Hepatocyte (in vitro differentiated cells): ENCODE results near the gene PDZD8. TPM values are rescaled to one million over a fixed set of nuclear protein-coding genes. Genes with fewer than 3 reads are reported as not detected.

Experiments used
- DNase-seq: peaks from one replicate; pipeline ENCODE4 v3.0.0-alpha.2; 2016; ENCODE audit warnings: low spot score
- H2AFZ ChIP-seq: fragments of 200-600 bp; sonication (generic); 2 replicates; pipeline ENCODE4 v1.6.0; 2016; ENCODE audit warnings: antibody characterized with exemption, mild to moderate bottlenecking
- H3K27ac ChIP-seq: fragments of 200-600 bp; sonication (generic); 2 replicates; pipeline ENCODE4 v1.5.1; 2016; ENCODE audit warnings: mild to moderate bottlenecking
- H3K27me3 ChIP-seq: fragments of 200-600 bp; sonication (generic); 2 replicates; pipeline ENCODE4 v1.6.1; 2016
- H3K36me3 ChIP-seq: fragments of 200-600 bp; sonication (generic); replicated peaks from 2 replicates; pipeline ENCODE4 v1.5.1; 2016; ENCODE audit warnings: low read depth; ENCODE audit not compliant: insufficient read depth
- H3K4me1 ChIP-seq: fragments of 200-600 bp; sonication (generic); 2 replicates; pipeline ENCODE4 v1.5.1; 2016; ENCODE audit warnings: mild to moderate bottlenecking, moderate library complexity; ENCODE audit not compliant: insufficient read depth
- H3K4me2 ChIP-seq: fragments of 200-600 bp; sonication (generic); 2 replicates; pipeline ENCODE4 v1.6.0; 2016
- H3K4me3 ChIP-seq: fragments of 200-600 bp; sonication (generic); 2 replicates; pipeline ENCODE4 v1.5.1; 2016; ENCODE audit warnings: mild to moderate bottlenecking
- H3K79me2 ChIP-seq: fragments of 200-600 bp; sonication (generic); 2 replicates; pipeline ENCODE4 v1.6.0; 2017; ENCODE audit warnings: mild to moderate bottlenecking
- H3K9me2 ChIP-seq: fragments of 200-600 bp; sonication (generic); replicated peaks from 2 replicates; pipeline ENCODE4 v1.6.0; 2017; ENCODE audit warnings: mild to moderate bottlenecking; ENCODE audit not compliant: insufficient read depth
- H3K9me3 ChIP-seq: fragments of 200-600 bp; sonication (generic); 2 replicates; pipeline ENCODE4 v1.5.1; 2016; ENCODE audit warnings: low read depth, mild to moderate bottlenecking
- H4K20me1 ChIP-seq: fragments of 200-600 bp; sonication (generic); 2 replicates; pipeline ENCODE4 v1.6.0; 2016; ENCODE audit warnings: mild to moderate bottlenecking; ENCODE audit not compliant: insufficient read depth, poor library complexity, severe bottlenecking
- EZH2 ChIP-seq: fragments of 200-600 bp; sonication (generic); IDR thresholded peaks from 2 replicates; pipeline ENCODE4 v1.6.1; 2016; ENCODE audit warnings: antibody characterized with exemption, mild to moderate bottlenecking, borderline replicate concordance
- EZH2phosphoT487 ChIP-seq: fragments of 200-600 bp; sonication (generic); IDR thresholded peaks from one replicate; pipeline ENCODE4 v1.6.1; 2018; ENCODE audit warnings: antibody characterized with exemption, mild to moderate bottlenecking, low read depth, moderate library complexity; ENCODE audit not compliant: unreplicated experiment, severe bottlenecking
- polyA plus RNA-seq: library from polyadenylated mRNA; unstranded; fragments of >200 nt; fragmentation: Nextera tagmentation; extraction: Ambion mirVana; gene quantifications from 2 replicates; pipeline ENCODE4 v1.2.1, GENCODE V29; 2016
- total RNA-seq: library from RNA; depleted of rRNA; stranded (reverse); fragments of >200 nt; gene quantifications from 2 replicates; pipeline ENCODE4 v1.2.3, GENCODE V29; 2014
- TF ChIP-seq, protein P1 (sequence below): fragments of 200-600 bp; sonication (generic); IDR thresholded peaks from 2 replicates; pipeline ENCODE4 v1.5.1; 2016; ENCODE audit warnings: antibody characterized with exemption, mild to moderate bottlenecking; ENCODE audit not compliant: poor library complexity

The PDZD8 gene
- total and polyA plus RNA-seq, 2 experiments from 2014 or later = 12.9 to 77.2 TPM

- Histone ChIP-seq H4K20me1 (no peaks in the 10 kb centered on the region), H3K27me3 (peaks cover 17% of the 10 kb centered on the region), H3K4me2 (no peak overlapping the region), H2AFZ (no peak overlapping the region), H3K27ac (no peak overlapping the region), H3K9me3 (no peaks in the 10 kb centered on the region), H3K4me3 (no peak overlapping the region), H3K79me2 (no peaks in the 10 kb centered on the region), H3K9me2 (no peaks in the 10 kb centered on the region), H3K4me1 (no peaks in the 10 kb centered on the region), H3K36me3 (no peaks in the 10 kb centered on the region)
- no peak for TF ChIP-seq EZH2
- TF ChIP-seq, protein P1, sequence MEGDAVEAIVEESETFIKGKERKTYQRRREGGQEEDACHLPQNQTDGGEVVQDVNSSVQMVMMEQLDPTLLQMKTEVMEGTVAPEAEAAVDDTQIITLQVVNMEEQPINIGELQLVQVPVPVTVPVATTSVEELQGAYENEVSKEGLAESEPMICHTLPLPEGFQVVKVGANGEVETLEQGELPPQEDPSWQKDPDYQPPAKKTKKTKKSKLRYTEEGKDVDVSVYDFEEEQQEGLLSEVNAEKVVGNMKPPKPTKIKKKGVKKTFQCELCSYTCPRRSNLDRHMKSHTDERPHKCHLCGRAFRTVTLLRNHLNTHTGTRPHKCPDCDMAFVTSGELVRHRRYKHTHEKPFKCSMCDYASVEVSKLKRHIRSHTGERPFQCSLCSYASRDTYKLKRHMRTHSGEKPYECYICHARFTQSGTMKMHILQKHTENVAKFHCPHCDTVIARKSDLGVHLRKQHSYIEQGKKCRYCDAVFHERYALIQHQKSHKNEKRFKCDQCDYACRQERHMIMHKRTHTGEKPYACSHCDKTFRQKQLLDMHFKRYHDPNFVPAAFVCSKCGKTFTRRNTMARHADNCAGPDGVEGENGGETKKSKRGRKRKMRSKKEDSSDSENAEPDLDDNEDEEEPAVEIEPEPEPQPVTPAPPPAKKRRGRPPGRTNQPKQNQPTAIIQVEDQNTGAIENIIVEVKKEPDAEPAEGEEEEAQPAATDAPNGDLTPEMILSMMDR = no peak
- TF ChIP-seq EZH2phosphoT487 = no peak
- no peak for DNase-seq
Observed at GRCh38 chr10:117228210-117228609, 147.0 kb downstream of the PDZD8 start.

Other genes starting within 250 kb of the PDZD8 start
- not detected in 2 replicates for gene VAX1, start 237.2 kb downstream of the PDZD8 start, total RNA-seq
- not detected in 2 replicates for gene VAX1, start 237.2 kb downstream of the PDZD8 start, polyA plus RNA-seq
- not detected in 2 replicates for gene KCNK18, start 178.0 kb downstream of the PDZD8 start, total RNA-seq
- gene KCNK18, start 178.0 kb downstream of the PDZD8 start, polyA plus RNA-seq = not detected in 2 replicates
- gene SLC18A2, start 134.3 kb downstream of the PDZD8 start, total RNA-seq = 0.76 and 1.3 TPM in 2 replicates
- 0.84 and 1.6 TPM in 2 replicates for gene SLC18A2, start 134.3 kb downstream of the PDZD8 start, polyA plus RNA-seq
- 0.12 TPM in 1 of 2 replicates, not detected in the other for gene EMX2, start 167.3 kb upstream of the PDZD8 start, total RNA-seq
- gene EMX2, start 167.3 kb upstream of the PDZD8 start, polyA plus RNA-seq = not detected in 2 replicates